ENCODE results near the gene RPAP3.
"Not testable (repeated sequence)": the region's sequence is repeated elsewhere in the genome, so short reads cannot be mapped to it uniquely, and the experiment has no call there.

DNA sequence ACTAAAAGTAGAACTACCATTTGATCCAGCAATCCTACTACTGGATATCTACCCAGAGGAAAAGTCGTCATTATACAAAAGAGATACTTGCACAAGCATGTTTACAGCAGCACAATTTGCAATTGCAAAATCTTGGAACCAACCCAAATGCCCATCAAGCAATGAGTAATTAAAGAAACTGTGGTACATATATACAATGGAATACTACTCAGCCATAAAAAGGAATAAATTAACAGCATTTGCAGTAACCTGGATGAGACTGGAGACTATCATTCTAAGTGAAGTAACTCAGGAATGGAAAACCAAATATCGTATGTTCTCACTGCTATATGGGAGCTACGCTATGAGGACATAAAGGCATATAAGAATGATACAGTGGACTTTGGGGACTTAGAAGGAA is 63.5 kb downstream of the RPAP3 start:
- TF ChIP-seq CTCF, POLR2A (IDR thresholded peaks at IDR 0.05): not testable (repeated sequence)
